ENCODE measurements around the gene FEM1B.

FEM1B gene

DNA sequence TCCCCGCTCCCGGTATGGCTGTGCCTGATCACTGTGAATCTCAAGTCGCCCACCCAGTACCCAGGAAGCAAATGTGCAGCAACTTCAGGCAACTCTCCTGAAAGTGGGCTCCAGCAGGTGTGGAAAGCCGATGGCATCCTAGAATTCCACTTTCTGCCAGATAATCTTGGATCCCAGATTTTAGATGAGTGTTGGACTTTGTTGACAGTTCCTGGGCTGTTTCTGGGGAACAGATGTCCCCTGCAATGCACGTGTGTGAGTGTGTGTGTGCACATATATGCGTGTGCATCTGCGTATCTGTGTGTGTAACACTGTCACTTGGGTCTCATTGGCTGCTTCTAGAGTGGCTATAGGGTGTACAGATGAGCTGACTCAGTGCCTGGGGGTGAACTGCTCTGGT, 59.0 kb downstream of the FEM1B start:
- no peak for DNase-seq
- in situ Hi-C loops (cut with MboI; ENCODE audit: low pct_unique_long_range_greater_than_20kb, low sequenced_read_pairs): no loop called here

DNA sequence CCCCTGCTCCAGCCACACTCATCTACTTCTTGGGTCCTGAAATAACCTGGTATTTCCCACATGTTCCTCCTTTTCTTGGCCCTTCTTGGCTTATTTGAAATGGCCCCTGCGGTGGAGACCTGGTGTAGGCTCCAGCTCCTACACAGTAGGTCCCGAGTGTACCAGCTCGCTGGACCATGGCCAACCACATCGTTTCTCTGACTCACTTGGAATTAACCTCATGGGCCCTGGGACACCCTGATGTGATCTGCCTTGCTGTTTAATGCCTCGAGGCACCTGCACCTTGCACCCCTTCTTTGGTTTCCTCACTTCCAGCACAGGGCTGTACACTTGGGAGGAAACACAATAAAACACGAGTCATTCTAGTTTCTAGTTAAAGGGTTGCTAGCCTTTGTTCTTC, 60.3 kb downstream of the FEM1B start:
- in situ Hi-C loops (cut with MboI; ENCODE audit: low pct_unique_long_range_greater_than_20kb, low sequenced_read_pairs): no loop called here
- DNase-seq: no peak

GRCh38 chr15:68339481-68339880, 61.9 kb downstream of the FEM1B start:
- DNase-seq: no peak

GRCh38 chr15:68340726-68341671, 63.5 kb downstream of the FEM1B start:
- no peak for DNase-seq
- in situ Hi-C loops (cut with MboI; ENCODE audit: low pct_unique_long_range_greater_than_20kb, low sequenced_read_pairs): no loop called here

More at GRCh38 chr15:68339481-68339880, 61.9 kb downstream of the FEM1B start:
- in situ Hi-C loops (cut with MboI; ENCODE audit: low pct_unique_long_range_greater_than_20kb, low sequenced_read_pairs): no loop called here

- in situ Hi-C loops (cut with MboI; ENCODE audit: low pct_unique_long_range_greater_than_20kb, low sequenced_read_pairs): no loop called here
- DNase-seq: peak; percentile 52
Observed at GRCh38 chr15:68341760-68342725, 64.5 kb downstream of the FEM1B start.

DNA sequence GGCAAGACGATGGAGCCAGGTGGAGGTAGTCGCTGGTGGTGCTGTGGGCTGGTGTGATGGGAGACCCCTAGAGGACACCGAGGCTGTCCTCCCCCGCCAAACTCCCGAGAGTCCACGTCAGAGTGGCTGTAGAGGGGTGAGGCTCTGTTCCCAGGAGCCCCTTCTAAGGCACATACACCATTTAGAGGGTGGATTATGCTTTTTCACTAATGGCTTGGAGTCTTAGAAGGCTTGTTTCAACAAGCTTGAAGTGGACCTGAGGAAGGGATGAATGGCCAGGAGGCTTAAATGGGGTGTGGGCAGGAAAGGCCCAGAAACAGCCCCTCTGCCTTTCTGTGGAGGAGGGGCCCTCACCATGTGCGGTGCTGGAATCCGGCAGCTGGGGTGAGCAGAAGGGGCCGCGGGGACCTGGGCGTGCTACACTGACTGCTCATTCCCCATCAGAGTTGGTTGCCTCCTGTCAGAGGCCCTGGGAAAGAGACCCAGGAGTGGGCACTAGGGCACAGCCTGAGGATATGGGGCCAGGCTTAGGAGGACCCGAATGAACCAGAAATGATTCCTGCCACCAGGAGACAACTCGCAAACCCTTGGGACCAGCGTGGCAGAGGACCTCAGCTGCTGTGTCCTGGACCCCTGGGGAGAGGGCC, 66.2 kb downstream of the FEM1B start:
- DNase-seq: no peak

GRCh38 chr15:68344600-68344999, 67.1 kb downstream of the FEM1B start:
- DNase-seq: no peak
- in situ Hi-C loops (cut with MboI; ENCODE audit: low pct_unique_long_range_greater_than_20kb, low sequenced_read_pairs): no loop called here

More for the DNA sequence above, 66.2 kb downstream of the FEM1B start:
- in situ Hi-C loops (cut with MboI; ENCODE audit: low pct_unique_long_range_greater_than_20kb, low sequenced_read_pairs): no loop called here

Measured in KBM-7 (cell line).